Endodermal cell (in vitro differentiated cells): ENCODE measurements around the gene MRPS18B. TPM values are rescaled to one million over a fixed set of nuclear protein-coding genes. Genes with fewer than 3 reads are reported as not detected.

Source experiments
- DNase-seq: peaks from one replicate; pipeline ENCODE4 v3.0.0-alpha.2; 2017
- H3K27ac ChIP-seq: 2 replicates; pipeline ENCODE4 v1.5.1; 2013; ENCODE audit warnings: mild to moderate bottlenecking, low read depth, low read length, moderate library complexity
- H3K27me3 ChIP-seq: 2 replicates; pipeline ENCODE4 v1.6.1; 2013; ENCODE audit warnings: mild to moderate bottlenecking, low read length, moderate library complexity; ENCODE audit not compliant: insufficient read depth, control insufficient read depth, poor library complexity, severe bottlenecking
- H3K36me3 ChIP-seq: 2 replicates; pipeline ENCODE4 v1.7.0; 2013; ENCODE audit warnings: mild to moderate bottlenecking, low read length, moderate library complexity; ENCODE audit not compliant: control insufficient read depth, insufficient read depth
- H3K4me1 ChIP-seq: one replicate; pipeline ENCODE4 v1.7.0; 2013; ENCODE audit warnings: low read length; ENCODE audit not compliant: control insufficient read depth, insufficient read depth
- H3K4me3 ChIP-seq: 2 replicates; pipeline ENCODE4 v1.5.1; 2013; ENCODE audit warnings: mild to moderate bottlenecking, low read length, moderate library complexity
- H3K9ac ChIP-seq: 2 replicates; pipeline ENCODE4 v1.6.1; 2013; ENCODE audit warnings: mild to moderate bottlenecking, low read length, moderate library complexity; ENCODE audit not compliant: poor library complexity, severe bottlenecking; ENCODE audit errors: extremely low read depth
- H3K9me3 ChIP-seq: 2 replicates; pipeline ENCODE4 v1.6.1; 2013; ENCODE audit warnings: mild to moderate bottlenecking, low read length, moderate library complexity; ENCODE audit not compliant: control insufficient read depth
- H3K27ac Mint-ChIP-seq: 2 replicates; pipeline ENCODE4 v1.8.0; 2020; ENCODE audit warnings: mixed read lengths
- H3K27me3 Mint-ChIP-seq: 2 replicates; pipeline ENCODE4 v1.8.0; 2021; ENCODE audit warnings: mild to moderate bottlenecking, mixed read lengths; ENCODE audit not compliant: insufficient read depth
- H3K36me3 Mint-ChIP-seq: 2 replicates; pipeline ENCODE4 v1.8.0; 2020; ENCODE audit warnings: low read depth, mixed read lengths
- H3K4me1 Mint-ChIP-seq: 2 replicates; pipeline ENCODE4 v1.8.0; 2020; ENCODE audit warnings: mixed read lengths
- H3K4me3 Mint-ChIP-seq: 2 replicates; pipeline ENCODE4 v1.8.0; 2020; ENCODE audit warnings: mild to moderate bottlenecking, moderate library complexity, mixed read lengths
- H3K9me3 Mint-ChIP-seq: 2 replicates; pipeline ENCODE4 v1.8.0; 2020; ENCODE audit warnings: mild to moderate bottlenecking, mixed read lengths
- WGBS, 2 experiments: methylation state at CpG; one replicate each; pipeline versions ENCODE4 v1.1.5 to v1.1.7; 2013; ENCODE audit warnings: missing lambda C conversion rate in 2 of 2, mixed read lengths in 1 of 2; ENCODE audit not compliant: insufficient coverage in 1 of 2, insufficient read length in 1 of 2; 5-methylcytosine and 5-hydroxymethylcytosine counted together
- total RNA-seq, 2 donors: library from RNA; stranded (reverse); fragmentation: NEBNext Ultra II Directional in 1 of 2; extraction: Animal tissue kit (Norgen Biotek cat#: 25700) in 1 of 2; gene quantifications; 2 replicates in 1 of 2; 3 replicates in 1 of 2; pipeline ENCODE4 v1.2.1, GENCODE V29; 2021
- TF ChIP-seq, protein P1 (sequence below): fragments of 200-600 bp; sonication (generic); conservative IDR thresholded peaks from 2 replicates; pipeline ENCODE4 v1.5.0; 2021; ENCODE audit warnings: antibody characterized with exemption, mild to moderate bottlenecking

The MRPS18B gene
- total RNA-seq, 2 donors from 2014 or later, result 37.6 to 39.7 TPM

DNA sequence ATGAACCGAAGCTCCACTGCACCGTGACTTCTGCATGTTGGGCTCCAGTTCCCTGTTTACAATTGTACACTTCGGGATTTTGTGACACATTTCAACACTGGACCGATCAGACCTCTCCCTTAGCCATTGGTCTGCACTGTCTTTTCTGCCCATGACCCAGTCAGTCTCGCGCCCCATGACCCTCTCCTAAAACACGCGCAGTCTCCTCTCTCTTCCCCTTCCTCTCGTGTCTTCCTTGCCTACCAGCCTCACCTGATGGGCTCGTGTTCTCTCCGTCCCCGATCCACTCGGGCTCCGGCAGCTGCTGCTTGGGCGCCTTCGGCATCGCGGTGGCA, 46.9 kb upstream of the MRPS18B start:
- Mint-ChIP-seq H3K4me1 (peaks cover 47% of the 10 kb centered on the region), H3K9me3 (no peaks in the 10 kb centered on the region), H3K27ac (peak overlapping the region; percentile 91), H3K4me3 (peak overlapping the region; percentile 90), H3K27me3 (no peaks in the 10 kb centered on the region), H3K36me3 (no peaks in the 10 kb centered on the region)
- peaks cover 11% of the 10 kb centered on the region for H3K4me1 ChIP-seq
- peak overlapping the region; percentile 93 for H3K4me3 ChIP-seq
- H3K27ac ChIP-seq, result no peak overlapping the region
- H3K9ac ChIP-seq, result peak overlapping the region; percentile 90
- TF ChIP-seq, protein P1, sequence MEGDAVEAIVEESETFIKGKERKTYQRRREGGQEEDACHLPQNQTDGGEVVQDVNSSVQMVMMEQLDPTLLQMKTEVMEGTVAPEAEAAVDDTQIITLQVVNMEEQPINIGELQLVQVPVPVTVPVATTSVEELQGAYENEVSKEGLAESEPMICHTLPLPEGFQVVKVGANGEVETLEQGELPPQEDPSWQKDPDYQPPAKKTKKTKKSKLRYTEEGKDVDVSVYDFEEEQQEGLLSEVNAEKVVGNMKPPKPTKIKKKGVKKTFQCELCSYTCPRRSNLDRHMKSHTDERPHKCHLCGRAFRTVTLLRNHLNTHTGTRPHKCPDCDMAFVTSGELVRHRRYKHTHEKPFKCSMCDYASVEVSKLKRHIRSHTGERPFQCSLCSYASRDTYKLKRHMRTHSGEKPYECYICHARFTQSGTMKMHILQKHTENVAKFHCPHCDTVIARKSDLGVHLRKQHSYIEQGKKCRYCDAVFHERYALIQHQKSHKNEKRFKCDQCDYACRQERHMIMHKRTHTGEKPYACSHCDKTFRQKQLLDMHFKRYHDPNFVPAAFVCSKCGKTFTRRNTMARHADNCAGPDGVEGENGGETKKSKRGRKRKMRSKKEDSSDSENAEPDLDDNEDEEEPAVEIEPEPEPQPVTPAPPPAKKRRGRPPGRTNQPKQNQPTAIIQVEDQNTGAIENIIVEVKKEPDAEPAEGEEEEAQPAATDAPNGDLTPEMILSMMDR, result no peak
- 11 to 29% methylated on average over 5 to 18 of the region's 18 CpGs for WGBS, 2 experiments
- no peaks in the 10 kb centered on the region for H3K9me3 ChIP-seq
- no peaks in the 10 kb centered on the region for H3K27me3 ChIP-seq
- no peak for DNase-seq
- peaks cover 5% of the 10 kb centered on the region for H3K36me3 ChIP-seq

DNA sequence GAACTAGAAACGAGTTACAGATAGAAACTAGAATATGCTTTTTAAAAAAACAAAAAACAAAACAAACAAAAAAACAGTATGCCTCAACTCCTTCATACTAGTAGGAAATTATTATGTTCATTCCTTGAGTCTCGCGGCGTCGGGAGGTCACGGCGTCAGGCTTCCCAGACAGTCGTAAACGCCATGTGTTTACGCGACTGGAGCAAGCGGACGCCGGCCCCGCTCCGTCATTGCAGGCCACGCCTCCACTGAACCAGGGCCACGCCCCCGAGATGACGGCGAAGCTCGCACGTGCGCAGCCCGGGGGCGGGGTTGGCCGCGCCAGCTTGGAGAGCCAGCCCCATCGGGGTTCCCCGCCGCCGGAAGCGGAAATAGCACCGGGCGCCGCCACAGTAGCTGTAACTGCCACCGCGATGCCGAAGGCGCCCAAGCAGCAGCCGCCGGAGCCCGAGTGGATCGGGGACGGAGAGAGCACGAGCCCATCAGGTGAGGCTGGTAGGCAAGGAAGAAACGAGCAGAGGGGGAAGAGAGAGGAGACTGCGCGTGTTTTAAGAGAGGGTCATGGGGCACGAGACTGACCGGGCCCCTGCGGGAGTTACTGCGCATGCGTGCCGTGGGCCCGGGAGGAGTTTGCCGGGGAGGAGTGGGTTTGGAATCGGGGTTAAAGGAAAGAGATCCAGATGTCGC, 46.4 kb upstream of the MRPS18B start, which contains the start of gene ABCF1:
TSS of gene ABCF1 (plus strand) at position 368 of the 687 bp plus-strand sequence. CDS start at position 414, 46 bp downstream.
- 0% methylated on average over 36 to 59 of the region's 59 CpGs for WGBS, 2 experiments
- peak within 1 kb of the TSS; percentile 90 for H3K9ac ChIP-seq
- Mint-ChIP-seq H3K4me1 (peaks cover 47% of the 10 kb centered on the region), H3K27me3 (no peaks in the 10 kb centered on the region), H3K4me3 (peak within 1 kb of the TSS; percentile 90), H3K27ac (peak within 1 kb of the TSS; percentile 98), H3K36me3 (no peaks in the 10 kb centered on the region), H3K9me3 (no peaks in the 10 kb centered on the region)
- peaks cover 5% of the 10 kb centered on the region for H3K36me3 ChIP-seq
- no peaks in the 10 kb centered on the region for H3K9me3 ChIP-seq
- DNase-seq, result peak; percentile 99
- TF ChIP-seq, protein P1, result no peak
- peak within 1 kb of the TSS; percentile 93 for H3K4me3 ChIP-seq
- H3K27ac ChIP-seq, result peak within 1 kb of the TSS; percentile 56
- peaks cover 11% of the 10 kb centered on the region for H3K4me1 ChIP-seq
- H3K27me3 ChIP-seq, result no peaks in the 10 kb centered on the region

DNA sequence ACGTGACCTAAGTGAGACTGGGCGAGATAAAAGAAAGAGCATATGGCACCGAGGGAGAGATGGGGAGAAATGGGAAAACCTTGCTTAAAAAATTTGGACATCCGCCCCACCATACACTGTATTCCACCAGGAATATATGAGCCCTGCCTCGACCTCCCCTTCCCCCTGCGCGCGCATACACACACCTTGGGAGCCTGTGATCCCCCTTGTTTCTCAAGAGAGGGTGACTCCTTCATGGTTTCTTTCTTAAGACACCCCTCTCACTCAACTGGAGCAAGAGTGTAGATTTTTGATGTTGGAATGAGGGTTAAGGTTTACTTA, 45.9 kb upstream of the MRPS18B start:
- Mint-ChIP-seq H3K27ac (peak overlapping the region; percentile 98), H3K4me3 (peak overlapping the region; percentile 90)

More for the DNA sequence above, 45.9 kb upstream of the MRPS18B start:
- no peaks in the 10 kb centered on the region for H3K27me3 ChIP-seq
- H3K36me3 ChIP-seq, result peaks cover 9% of the 10 kb centered on the region
- no peak for DNase-seq
- 0% methylated on average over 4 to 8 of the region's 8 CpGs for WGBS, 2 experiments
- H3K9me3 ChIP-seq, result no peaks in the 10 kb centered on the region
- peak overlapping the region; percentile 90 for H3K9ac ChIP-seq
- Mint-ChIP-seq H3K36me3 (peaks cover 4% of the 10 kb centered on the region), H3K27me3 (no peaks in the 10 kb centered on the region), H3K4me1 (peaks cover 47% of the 10 kb centered on the region), H3K9me3 (no peaks in the 10 kb centered on the region)
- H3K4me3 ChIP-seq, result peak overlapping the region; percentile 93
- H3K27ac ChIP-seq, result no peak overlapping the region
- peaks cover 11% of the 10 kb centered on the region for H3K4me1 ChIP-seq
- TF ChIP-seq, protein P1, result no peak
